Measurements from ENCODE around the gene CORO1A.

DNA sequence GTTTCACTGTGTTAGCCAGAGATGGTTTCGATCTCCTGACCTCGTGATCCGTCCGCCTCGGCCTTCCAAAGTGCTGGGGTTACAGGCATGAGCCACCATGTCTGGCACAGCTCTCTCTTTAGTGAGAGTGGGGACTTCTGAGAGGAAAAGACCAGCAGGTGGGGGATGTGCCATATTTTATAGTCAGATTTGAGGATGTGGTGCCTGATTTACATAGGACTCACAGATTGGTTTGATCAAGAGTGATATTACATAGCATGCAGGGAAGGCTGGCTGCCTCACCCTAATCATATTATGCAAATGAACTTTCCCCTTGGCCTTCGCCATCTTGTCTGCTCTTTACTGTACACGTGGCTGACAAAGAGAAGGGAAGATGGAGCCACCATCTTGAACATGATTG lies 32.3 kb upstream of the CORO1A start:
- TF ChIP-seq, protein P1, sequence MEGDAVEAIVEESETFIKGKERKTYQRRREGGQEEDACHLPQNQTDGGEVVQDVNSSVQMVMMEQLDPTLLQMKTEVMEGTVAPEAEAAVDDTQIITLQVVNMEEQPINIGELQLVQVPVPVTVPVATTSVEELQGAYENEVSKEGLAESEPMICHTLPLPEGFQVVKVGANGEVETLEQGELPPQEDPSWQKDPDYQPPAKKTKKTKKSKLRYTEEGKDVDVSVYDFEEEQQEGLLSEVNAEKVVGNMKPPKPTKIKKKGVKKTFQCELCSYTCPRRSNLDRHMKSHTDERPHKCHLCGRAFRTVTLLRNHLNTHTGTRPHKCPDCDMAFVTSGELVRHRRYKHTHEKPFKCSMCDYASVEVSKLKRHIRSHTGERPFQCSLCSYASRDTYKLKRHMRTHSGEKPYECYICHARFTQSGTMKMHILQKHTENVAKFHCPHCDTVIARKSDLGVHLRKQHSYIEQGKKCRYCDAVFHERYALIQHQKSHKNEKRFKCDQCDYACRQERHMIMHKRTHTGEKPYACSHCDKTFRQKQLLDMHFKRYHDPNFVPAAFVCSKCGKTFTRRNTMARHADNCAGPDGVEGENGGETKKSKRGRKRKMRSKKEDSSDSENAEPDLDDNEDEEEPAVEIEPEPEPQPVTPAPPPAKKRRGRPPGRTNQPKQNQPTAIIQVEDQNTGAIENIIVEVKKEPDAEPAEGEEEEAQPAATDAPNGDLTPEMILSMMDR (IDR thresholded peaks at IDR 0.05) = no peak
- TF ChIP-seq FOSL2 (IDR thresholded peaks at IDR 0.05) = no peak
- TF ChIP-seq FOSL2 (CRISPR knock-in tag; IDR thresholded peaks at IDR 0.05) = no peak
- TF ChIP-seq, protein P2, sequence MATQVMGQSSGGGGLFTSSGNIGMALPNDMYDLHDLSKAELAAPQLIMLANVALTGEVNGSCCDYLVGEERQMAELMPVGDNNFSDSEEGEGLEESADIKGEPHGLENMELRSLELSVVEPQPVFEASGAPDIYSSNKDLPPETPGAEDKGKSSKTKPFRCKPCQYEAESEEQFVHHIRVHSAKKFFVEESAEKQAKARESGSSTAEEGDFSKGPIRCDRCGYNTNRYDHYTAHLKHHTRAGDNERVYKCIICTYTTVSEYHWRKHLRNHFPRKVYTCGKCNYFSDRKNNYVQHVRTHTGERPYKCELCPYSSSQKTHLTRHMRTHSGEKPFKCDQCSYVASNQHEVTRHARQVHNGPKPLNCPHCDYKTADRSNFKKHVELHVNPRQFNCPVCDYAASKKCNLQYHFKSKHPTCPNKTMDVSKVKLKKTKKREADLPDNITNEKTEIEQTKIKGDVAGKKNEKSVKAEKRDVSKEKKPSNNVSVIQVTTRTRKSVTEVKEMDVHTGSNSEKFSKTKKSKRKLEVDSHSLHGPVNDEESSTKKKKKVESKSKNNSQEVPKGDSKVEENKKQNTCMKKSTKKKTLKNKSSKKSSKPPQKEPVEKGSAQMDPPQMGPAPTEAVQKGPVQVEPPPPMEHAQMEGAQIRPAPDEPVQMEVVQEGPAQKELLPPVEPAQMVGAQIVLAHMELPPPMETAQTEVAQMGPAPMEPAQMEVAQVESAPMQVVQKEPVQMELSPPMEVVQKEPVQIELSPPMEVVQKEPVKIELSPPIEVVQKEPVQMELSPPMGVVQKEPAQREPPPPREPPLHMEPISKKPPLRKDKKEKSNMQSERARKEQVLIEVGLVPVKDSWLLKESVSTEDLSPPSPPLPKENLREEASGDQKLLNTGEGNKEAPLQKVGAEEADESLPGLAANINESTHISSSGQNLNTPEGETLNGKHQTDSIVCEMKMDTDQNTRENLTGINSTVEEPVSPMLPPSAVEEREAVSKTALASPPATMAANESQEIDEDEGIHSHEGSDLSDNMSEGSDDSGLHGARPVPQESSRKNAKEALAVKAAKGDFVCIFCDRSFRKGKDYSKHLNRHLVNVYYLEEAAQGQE (IDR thresholded peaks at IDR 0.05) = no peak
- TF ChIP-seq ZC3H11A (IDR thresholded peaks at IDR 0.05) = no peak
- no peak for TF ChIP-seq POLR2A (IDR thresholded peaks at IDR 0.05; ENCODE audit: low read length)
- no peak for TF ChIP-seq CHD2 (IDR thresholded peaks at IDR 0.05; ENCODE audit: low read length, partially characterized antibody)
- TF ChIP-seq RAD21 (conservative IDR thresholded peaks at IDR 0.05 in 1 of 2, IDR thresholded peaks at IDR 0.05 in 1 of 2) = no peak
- no peak for TF ChIP-seq NR3C1 (IDR thresholded peaks at IDR 0.05)
- no peak for TF ChIP-seq MAX (IDR thresholded peaks at IDR 0.05)
- TF ChIP-seq USF2 (IDR thresholded peaks at IDR 0.05) = no peak

Measured in A549 (cell line).